ENCODE measurements around the gene VMO1. TPM values are rescaled to one million over a fixed set of nuclear protein-coding genes. Genes with fewer than 3 reads are reported as not detected.

VMO1 gene
- total and polyA plus RNA-seq, 11 donors, result 0.48 to 1.9 (median 1.1) TPM; not detected in 4

- WGBS, 4 donors, result 92 to 97% (median 95%) methylated on average over 8 of the region's 8 CpGs
- no peak overlapping the region for H3K27ac ChIP-seq
- DNase-seq (no peak), ATAC-seq (no peak)
- no peaks in the 10 kb centered on the region for H3K36me3 ChIP-seq
- intact Hi-C loops (cut with DNase I), result loop anchor here in 1 of 10 donors (5.0 kb wide), 1 partner anchor 42 kb away; no protein-coding TSS in a partner anchor
- peak overlapping the region in 1 of 12 donors; percentile 93 for H3K4me3 ChIP-seq
- H3K27me3 ChIP-seq, result peaks cover 0 to 42% (median 12%) of the 10 kb centered on the region in 9 donors
- peaks cover 0 to 27% (median 11%) of the 10 kb centered on the region in 12 donors for H3K4me1 ChIP-seq
- H3K9me3 ChIP-seq, result no peaks in the 10 kb centered on the region
- TF ChIP-seq POLR2A (IDR thresholded peaks at IDR 0.05), result no peak
- no peak for TF ChIP-seq CTCF (IDR thresholded peaks at IDR 0.05)
These were observed 45.6 kb downstream of the VMO1 start for GRCh38 chr17:4740584-4740983.

GRCh38 chr17:4740025-4740351 is 46.2 kb downstream of the VMO1 start:
- peaks cover 0 to 33% (median 11%) of the 10 kb centered on the region in 12 donors for H3K4me1 ChIP-seq
- 14 to 24% (median 21%) methylated on average over 6 to 13 of the region's 13 CpGs for WGBS, 4 donors
- no peak for ATAC-seq
- intact Hi-C loops (cut with DNase I), result loop anchor here in 1 of 10 donors (5.0 kb wide), 1 partner anchor 42 kb away; no protein-coding TSS in a partner anchor
- H3K4me3 ChIP-seq, result peak overlapping the region; percentile 62 to 94 (median 84)
- no peaks in the 10 kb centered on the region for H3K9me3 ChIP-seq
- TF ChIP-seq CTCF (IDR thresholded peaks at IDR 0.05), result no peak
- no peak for TF ChIP-seq POLR2A (IDR thresholded peaks at IDR 0.05)
- H3K27ac ChIP-seq, result peak overlapping the region in 3 of 12 donors; percentile 54 to 77 (median 69)
- H3K36me3 ChIP-seq, result no peaks in the 10 kb centered on the region
- H3K27me3 ChIP-seq, result peaks cover 0 to 36% (median 7%) of the 10 kb centered on the region in 9 donors
- DNase-seq, result no peak

GRCh38 chr17:4739122-4740024 is 46.8 kb downstream of the VMO1 start, which contains the start of the genes CXCL16 and ZMYND15:
CXCL16 (minus strand) TSS chr17:4739928; CDS start chr17:4739339, 589 bp downstream.
ZMYND15 (plus strand) TSS chr17:4739833; CDS start chr17:4740549, 716 bp downstream.
- DNase-seq (peak; percentile 47 to 83 (median 57)), ATAC-seq (peak in 3 of 4 donors; percentile 63 to 72 (median 63))
- H3K9me3 ChIP-seq, result no peaks in the 10 kb centered on the region
- whole genome bisulfite sequencing, 4 donors, result 0 to 1% (median 1%) methylated on average over 31 to 100 of the region's 100 CpGs
- TF ChIP-seq POLR2A (IDR thresholded peaks at IDR 0.05), result no peak
- no peak for TF ChIP-seq CTCF (IDR thresholded peaks at IDR 0.05)
- H3K36me3 ChIP-seq, result peaks cover 0 to 3% (median 0%) of the 10 kb centered on the region in 9 donors
- H3K27me3 ChIP-seq, result peaks cover 0 to 30% (median 4%) of the 10 kb centered on the region in 9 donors
- intact Hi-C loops (cut with DNase I), result loop anchor here in 5 of 10 donors (5.0 to 10.0 kb wide), 4 partner anchors 43 to 248 kb away; partner anchors contain the start of genes CAMTA2 (in 1 of the 5), GLTPD2 (in 1 of the 5) and VMO1 (in 1 of the 5)
- peak within 1 kb of the TSS; percentile 62 to 94 (median 84) for H3K4me3 ChIP-seq
- H3K27ac ChIP-seq, result peak within 1 kb of the TSS in 8 of 12 donors; percentile 14 to 77 (median 57)
- peaks cover 0 to 39% (median 10%) of the 10 kb centered on the region in 12 donors for H3K4me1 ChIP-seq
